CD1c-positive myeloid dendritic cell (primary cell): ENCODE measurements around the gene GIPC1.
"Not testable (repeated sequence)": the region's sequence is repeated elsewhere in the genome, so short reads cannot be mapped to it uniquely, and the experiment has no call there.

ENCODE experiments used
- DNase-seq: peaks from one replicate; pipeline ENCODE4 v3.0.0-alpha.2; 2016; ENCODE audit errors: extremely low spot score

The GIPC1 gene

DNA sequence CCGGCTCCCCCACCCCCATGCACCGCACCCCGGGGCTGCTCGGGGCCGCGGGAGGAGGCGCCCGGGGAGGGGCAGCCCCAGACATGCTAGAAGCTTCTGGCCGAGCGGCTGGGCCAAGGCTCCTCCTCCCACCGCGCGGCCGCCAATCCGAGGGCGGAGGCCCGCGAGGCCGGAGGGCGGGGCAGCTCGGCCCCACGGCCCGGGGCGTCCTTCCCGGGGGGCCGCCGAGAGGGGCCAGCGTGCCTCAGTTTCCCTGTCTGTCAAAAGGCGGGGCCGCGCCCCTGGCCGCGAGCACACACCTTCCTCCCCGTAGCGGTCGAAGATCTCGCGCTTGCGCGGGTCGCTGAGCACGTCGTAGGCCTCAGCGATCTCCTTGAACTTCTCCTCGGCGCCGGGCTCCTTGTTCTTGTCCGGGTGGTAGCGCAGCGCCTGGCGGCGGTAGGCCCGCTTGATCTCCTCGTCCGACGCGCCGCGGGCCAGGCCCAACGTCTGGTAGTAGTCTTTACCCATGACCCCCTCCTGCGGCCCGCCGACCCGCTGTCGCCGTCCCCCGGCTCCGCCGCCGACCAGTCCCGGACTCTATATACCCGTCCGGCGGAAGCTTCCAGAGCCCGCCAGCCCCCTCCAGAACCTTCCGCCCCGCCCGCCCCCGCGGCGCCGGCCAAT lies 22.0 kb upstream of the GIPC1 start, which contains the start of gene DNAJB1:
DNAJB1 (minus strand) TSS at position 558 of the 666 bp plus-strand sequence; CDS start at position 510, 48 bp downstream.
- DNase-seq, result peak; percentile 82

DNA sequence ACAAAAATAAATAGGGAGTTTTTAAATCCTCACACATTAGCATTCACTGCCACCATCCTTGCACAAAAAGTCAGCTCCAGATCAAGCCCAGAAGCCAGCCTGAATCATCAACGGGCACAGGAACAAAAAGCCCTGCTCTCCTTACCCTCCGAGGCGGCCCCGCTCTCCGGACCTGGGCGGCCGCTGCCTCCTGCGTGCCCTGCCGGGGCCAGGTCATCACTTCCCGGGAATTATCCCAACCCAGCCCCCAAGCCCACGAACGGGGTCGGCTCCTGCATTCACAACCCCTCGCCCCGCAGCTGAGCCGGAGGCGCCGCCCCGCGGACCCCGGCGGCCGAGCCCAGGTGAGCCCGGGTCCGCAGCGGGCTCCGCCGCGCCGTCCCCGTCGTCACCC lies 21.5 kb upstream of the GIPC1 start:
- DNase-seq, result no peak

DNA sequence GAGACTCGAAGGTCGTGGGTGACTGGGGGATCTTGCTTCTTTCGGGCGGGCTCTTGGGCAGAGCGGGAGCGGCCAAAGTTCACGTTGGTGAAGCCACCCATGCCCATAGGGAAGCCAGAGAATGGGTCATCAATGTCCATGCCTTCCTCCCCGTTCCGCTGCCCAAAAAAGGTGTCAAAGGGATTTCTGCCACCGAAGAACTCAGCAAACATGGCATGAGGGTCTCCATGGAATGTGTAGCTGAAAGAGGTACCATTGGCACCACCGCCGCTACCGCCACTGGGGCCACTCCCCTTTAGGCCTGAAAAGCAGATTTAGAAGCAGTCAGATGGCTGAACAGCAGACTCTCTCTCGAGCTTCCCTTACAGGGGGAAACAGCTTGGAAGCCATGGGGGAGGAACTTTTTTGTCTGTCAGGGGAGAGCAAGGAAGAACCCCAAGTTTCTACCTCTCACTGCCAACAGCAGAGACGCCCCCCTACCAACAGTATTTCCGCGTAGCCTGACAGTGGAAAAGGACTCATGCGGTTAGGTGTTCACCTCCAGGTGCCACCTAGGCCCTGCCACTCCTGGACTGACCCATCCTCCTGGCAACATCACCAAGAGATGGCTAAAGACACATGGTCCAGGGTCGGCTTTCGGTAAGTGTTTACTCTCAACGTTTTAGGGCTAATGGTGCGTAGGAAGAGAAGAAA lies 21.0 kb upstream of the GIPC1 start:
- no peak for DNase-seq

GRCh38 chr19:14516048-14516534 lies 20.2 kb upstream of the GIPC1 start:
- DNase-seq, result no peak

- DNase-seq, result no peak
Measured at GRCh38 chr19:14515501-14516047, 19.6 kb upstream of the GIPC1 start.

DNA sequence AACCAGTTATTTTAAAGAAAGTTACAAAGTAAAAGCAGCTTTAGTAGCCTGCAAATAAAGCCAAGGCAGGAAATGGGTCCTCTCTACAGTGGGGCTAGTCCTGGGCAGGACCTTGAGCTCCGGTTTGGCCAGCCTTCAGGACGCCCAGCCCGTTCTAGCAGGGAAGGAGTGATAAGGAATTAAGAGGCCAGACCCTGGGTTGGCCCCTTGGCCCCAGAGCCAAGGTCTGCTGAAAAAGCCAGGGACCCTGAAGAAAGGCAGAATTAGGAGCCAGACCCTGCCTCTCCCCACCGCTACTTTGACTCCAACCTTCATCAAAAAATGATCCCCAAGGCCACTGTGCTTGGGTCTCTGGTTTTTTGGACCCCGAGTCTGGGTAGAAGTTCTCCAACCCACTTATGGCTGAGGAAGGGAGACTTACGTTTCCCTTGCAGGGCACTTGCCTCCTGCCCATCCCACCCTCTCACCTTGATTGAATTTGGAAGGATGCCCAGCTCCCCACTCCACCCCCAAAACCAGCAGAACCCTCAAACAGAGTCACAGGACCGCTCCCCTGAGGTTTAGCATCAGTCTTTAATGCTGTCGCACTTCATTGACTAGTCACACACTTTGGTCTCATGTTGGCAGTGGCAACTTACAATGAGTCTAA lies 18.4 kb upstream of the GIPC1 start:
- DNase-seq, result no peak

DNA sequence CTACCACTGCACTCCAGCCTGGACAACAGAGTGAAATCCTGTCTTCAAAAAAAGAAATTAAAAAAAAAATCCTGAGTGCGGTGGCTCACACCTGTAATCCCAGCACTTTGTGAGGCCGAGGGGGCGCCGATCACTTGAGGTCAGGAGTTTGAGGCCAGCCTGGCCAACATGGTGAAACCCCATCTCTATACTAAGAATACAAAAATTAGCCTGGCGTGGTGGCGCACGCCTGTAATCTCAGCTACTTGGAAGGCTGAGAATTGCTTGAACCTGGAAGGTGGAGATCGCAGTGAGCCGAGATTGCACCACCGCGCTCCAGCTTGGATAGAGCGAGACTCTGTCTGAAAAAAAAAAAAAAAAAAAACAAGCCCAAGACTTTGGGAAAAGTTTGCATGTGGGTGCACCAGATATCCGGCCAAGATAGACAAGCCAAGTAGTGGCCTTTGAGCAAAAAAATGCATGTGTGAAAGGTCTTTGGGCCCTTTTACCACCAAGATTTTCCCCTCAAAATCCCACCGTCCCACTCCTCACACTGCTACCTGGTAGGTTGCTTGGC lies 16.6 kb upstream of the GIPC1 start:
- no peak for DNase-seq

GRCh38 chr19:14511229-14511593 lies 15.3 kb upstream of the GIPC1 start:
- peak; percentile 27 for DNase-seq

- peak; percentile 91 for DNase-seq
Measured at GRCh38 chr19:14510311-14511228, 14.6 kb upstream of the GIPC1 start.

- peak; percentile 77 for DNase-seq
Measured at GRCh38 chr19:14507704-14508542, 12.0 kb upstream of the GIPC1 start.

- peak; percentile 76 for DNase-seq
Measured at GRCh38 chr19:14505488-14506239, 9.7 kb upstream of the GIPC1 start.

GRCh38 chr19:14504575-14504974 lies 8.6 kb upstream of the GIPC1 start:
- not testable (repeated sequence) for DNase-seq

DNA sequence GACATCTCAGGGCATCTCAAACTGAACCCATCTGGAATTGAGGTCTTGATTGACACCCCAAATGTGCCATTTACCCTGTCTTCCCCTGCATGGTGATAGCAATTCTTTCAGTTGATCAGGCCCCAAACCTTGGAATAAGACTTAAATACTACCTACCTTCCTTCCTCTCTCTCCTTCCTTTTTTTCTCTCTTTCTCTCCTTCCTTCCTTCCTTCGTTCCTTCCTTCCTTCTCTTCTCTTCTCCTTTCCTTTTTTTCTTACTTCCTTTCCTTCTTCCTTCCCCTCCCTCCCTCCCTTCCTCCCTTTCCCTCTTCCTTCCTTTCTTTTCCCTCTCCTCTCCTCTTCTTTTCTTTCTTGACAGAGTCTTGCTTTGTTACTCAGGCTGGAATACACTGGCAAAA lies 7.4 kb upstream of the GIPC1 start:
- DNase-seq, result no peak

- no peak for DNase-seq
Measured at GRCh38 chr19:14502334-14503092, 6.6 kb upstream of the GIPC1 start.

DNA sequence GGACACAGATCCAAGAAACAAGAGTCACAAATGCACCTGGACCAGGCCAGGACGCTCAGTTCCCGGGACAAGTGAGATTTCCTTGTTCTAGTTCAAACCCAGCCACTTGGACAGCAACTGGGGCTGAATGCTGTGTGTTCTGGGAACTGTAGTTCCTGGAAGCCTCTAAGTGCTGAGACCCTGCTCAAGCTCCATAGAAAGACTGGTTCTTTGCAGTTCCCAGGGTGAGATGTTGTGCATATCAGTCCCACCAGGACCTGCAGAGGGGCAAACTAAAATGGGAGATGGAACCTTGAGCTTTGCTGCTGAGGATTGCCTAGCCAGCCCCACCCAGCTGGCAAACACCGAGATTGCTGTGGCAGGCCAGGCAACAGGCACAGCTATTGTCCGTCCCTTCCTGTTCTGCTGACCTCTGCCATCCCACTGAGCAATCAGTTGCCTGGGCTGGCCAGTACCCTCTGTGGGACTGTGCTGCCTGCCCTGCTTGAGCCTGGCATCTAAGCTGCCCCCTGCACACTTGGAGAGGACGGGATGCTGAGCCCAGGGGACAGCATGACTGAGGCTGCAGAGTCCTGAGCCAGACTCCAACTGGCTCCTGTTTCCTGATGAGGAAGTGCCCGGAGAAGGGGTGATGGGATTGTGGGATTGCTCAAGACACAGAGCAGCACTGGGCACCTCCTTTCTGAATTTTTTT lies 1.4 kb upstream of the GIPC1 start:
- DNase-seq, result peak; percentile 26

DNA sequence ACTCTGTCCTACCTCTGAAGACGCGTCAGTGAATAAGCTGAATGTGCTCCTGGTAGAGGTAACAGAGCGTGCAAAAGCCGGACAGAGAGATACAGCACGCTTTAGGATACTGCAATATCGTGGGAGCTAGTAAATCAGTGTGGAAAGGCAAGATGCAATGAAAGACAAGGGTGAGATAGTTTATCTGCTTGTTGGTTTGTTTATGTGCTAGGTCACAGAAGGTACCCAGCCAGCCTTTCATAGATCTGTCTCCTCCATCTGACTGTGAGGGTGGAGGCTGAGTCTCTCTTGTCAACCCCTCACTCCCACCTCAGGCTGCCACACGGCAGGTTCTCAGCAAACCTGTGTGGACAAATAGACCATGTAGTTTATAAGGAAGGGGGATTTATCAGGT lies 904 bp upstream of the GIPC1 start:
- no peak for DNase-seq

GRCh38 chr19:14495672-14496028 lies 277 bp downstream of the GIPC1 start:
- DNase-seq, result no peak
